SU-DHL-6 (cell line): Measurements from ENCODE around the gene EEPD1.

ENCODE experiments used
- H2AFZ ChIP-seq: fragments of 200-600 bp; sonication (generic); 2 replicates; pipeline ENCODE4 v1.6.1; 2014; ENCODE audit warnings: low read depth, mild to moderate bottlenecking, moderate library complexity, mixed read lengths, antibody characterized with exemption, low read length; ENCODE audit not compliant: severe bottlenecking
- H3F3A ChIP-seq: fragments of 200-600 bp; shearing (Covaris generic); 2 replicates; pipeline ENCODE4 v1.6.0; 2016; ENCODE audit warnings: antibody characterized with exemption, mild to moderate bottlenecking; ENCODE audit not compliant: insufficient read depth
- H3K27ac ChIP-seq: fragments of 200-600 bp; sonication (generic); 2 replicates; pipeline ENCODE4 v1.5.1; 2016; ENCODE audit warnings: low read depth, mild to moderate bottlenecking, low read length, moderate library complexity, mixed read lengths
- H3K27me3 ChIP-seq: fragments of 200-600 bp; sonication (generic), shearing (Covaris generic); 2 replicates; pipeline ENCODE4 v1.6.0; 2014; ENCODE audit warnings: mild to moderate bottlenecking, low read length
- H3K36me3 ChIP-seq: fragments of 200-600 bp; sonication (generic); 2 replicates; pipeline ENCODE4 v1.6.1; 2014; ENCODE audit warnings: mild to moderate bottlenecking, low read length, mixed read lengths
- H3K4me2 ChIP-seq: fragments of 300-600, 200-600 bp; shearing (Covaris generic), sonication (generic); 2 replicates; pipeline ENCODE4 v1.6.0; 2014; ENCODE audit warnings: low read length, low read depth, mild to moderate bottlenecking; ENCODE audit not compliant: poor library complexity, severe bottlenecking
- H3K4me3 ChIP-seq: fragments of 200-600 bp; sonication (generic); 2 replicates; pipeline ENCODE4 v1.5.1; 2014; ENCODE audit warnings: antibody characterized with exemption, low read length, mild to moderate bottlenecking, mixed read lengths; ENCODE audit not compliant: insufficient read depth, poor library complexity, severe bottlenecking
- H3K79me2 ChIP-seq: fragments of 200-600 bp; sonication (generic); 2 replicates; pipeline ENCODE4 v1.6.1; 2014; ENCODE audit warnings: mild to moderate bottlenecking, low read length, moderate library complexity; ENCODE audit not compliant: insufficient read depth
- H3K9ac ChIP-seq: fragments of 200-600 bp; sonication (generic); 2 replicates; pipeline ENCODE4 v1.7.0; 2014; ENCODE audit warnings: mild to moderate bottlenecking, low read length
- H3K9me2 ChIP-seq: fragments of 200-600 bp; sonication (generic); replicated peaks from 2 replicates; pipeline ENCODE4 v1.6.1; 2014; ENCODE audit warnings: low read length; ENCODE audit not compliant: insufficient read depth
- H3K9me3 ChIP-seq: fragments of 200-600 bp; sonication (generic); 2 replicates; pipeline ENCODE4 v1.6.1; 2014; ENCODE audit warnings: low read length, mixed read lengths; ENCODE audit not compliant: insufficient read depth
- H4K20me1 ChIP-seq: fragments of 200-600 bp; sonication (generic); 2 replicates; pipeline ENCODE4 v1.6.1; 2014; ENCODE audit warnings: low read depth, mild to moderate bottlenecking, antibody characterized with exemption, low read length, moderate library complexity, mixed read lengths
- CTCF ChIP-seq: fragments of 200-600 bp; sonication (generic); IDR thresholded peaks from one replicate; pipeline ENCODE4 v1.5.1; 2017; ENCODE audit warnings: antibody characterized with exemption, mild to moderate bottlenecking, low read length, moderate library complexity; ENCODE audit not compliant: insufficient read depth, poor library complexity, severe bottlenecking
- EZH2phosphoT487 ChIP-seq: fragments of 200-600 bp; sonication (generic), shearing (Covaris generic); conservative IDR thresholded peaks from 2 replicates; pipeline ENCODE4 v1.6.1; 2018; ENCODE audit warnings: mild to moderate bottlenecking, antibody characterized with exemption, low read length, moderate library complexity, mixed read lengths

Gene EEPD1

GRCh38 chr7:36112969-36113368 lies 40.1 kb upstream of the EEPD1 start:
- Histone ChIP-seq H3K4me2 (no peak overlapping the region), H3K79me2 (no peaks in the 10 kb centered on the region), H3K27ac (no peak overlapping the region), H3K9me2 (no peaks in the 10 kb centered on the region), H3K4me3 (no peak overlapping the region), H3K9me3 (no peaks in the 10 kb centered on the region), H3K36me3 (no peaks in the 10 kb centered on the region), H3K9ac (no peak overlapping the region), H4K20me1 (no peaks in the 10 kb centered on the region), H3K27me3 (no peaks in the 10 kb centered on the region), H2AFZ (no peak overlapping the region), H3F3A (no peaks in the 10 kb centered on the region)
- TF ChIP-seq EZH2phosphoT487 (no peak), CTCF (no peak)

GRCh38 chr7:36114355-36114754 lies 38.7 kb upstream of the EEPD1 start:
- Histone ChIP-seq H3K27ac (no peak overlapping the region), H3K4me2 (no peak overlapping the region), H3F3A (no peaks in the 10 kb centered on the region), H3K9me2 (no peaks in the 10 kb centered on the region), H2AFZ (no peak overlapping the region), H3K9ac (no peak overlapping the region), H3K4me3 (no peak overlapping the region), H3K9me3 (no peaks in the 10 kb centered on the region), H4K20me1 (no peaks in the 10 kb centered on the region), H3K36me3 (no peaks in the 10 kb centered on the region), H3K27me3 (no peaks in the 10 kb centered on the region), H3K79me2 (no peaks in the 10 kb centered on the region)
- TF ChIP-seq EZH2phosphoT487 (no peak), CTCF (no peak)

- Histone ChIP-seq H3K9me3 (no peaks in the 10 kb centered on the region), H3K4me2 (no peak overlapping the region), H3K36me3 (no peaks in the 10 kb centered on the region), H4K20me1 (no peaks in the 10 kb centered on the region), H3K27ac (no peak overlapping the region), H2AFZ (no peak overlapping the region), H3K9me2 (no peaks in the 10 kb centered on the region), H3K4me3 (no peak overlapping the region), H3K9ac (no peak overlapping the region), H3F3A (no peaks in the 10 kb centered on the region), H3K27me3 (no peaks in the 10 kb centered on the region), H3K79me2 (no peaks in the 10 kb centered on the region)
- TF ChIP-seq EZH2phosphoT487 = no peak
- no peak for TF ChIP-seq CTCF
Observed at GRCh38 chr7:36115448-36116321, 37.4 kb upstream of the EEPD1 start.
